OCI-LY1 (cell line): Measurements from ENCODE around the gene ATN1.

ENCODE experiments used
- CTCF ChIP-seq: fragments of 200-600 bp; sonication (generic), shearing (Covaris generic); IDR thresholded peaks from 2 replicates; pipeline ENCODE4 v1.5.1; 2017; ENCODE audit warnings: mild to moderate bottlenecking, antibody characterized with exemption, low read length, moderate library complexity, mixed read lengths
- EZH2 ChIP-seq: fragments of 200-600 bp; sonication (generic), shearing (Covaris generic); IDR thresholded peaks from 2 replicates; pipeline ENCODE4 v1.8.0; 2017; ENCODE audit warnings: borderline replicate concordance, mixed run types, mild to moderate bottlenecking, antibody characterized with exemption, low read length, moderate library complexity, mixed read lengths

DNA sequence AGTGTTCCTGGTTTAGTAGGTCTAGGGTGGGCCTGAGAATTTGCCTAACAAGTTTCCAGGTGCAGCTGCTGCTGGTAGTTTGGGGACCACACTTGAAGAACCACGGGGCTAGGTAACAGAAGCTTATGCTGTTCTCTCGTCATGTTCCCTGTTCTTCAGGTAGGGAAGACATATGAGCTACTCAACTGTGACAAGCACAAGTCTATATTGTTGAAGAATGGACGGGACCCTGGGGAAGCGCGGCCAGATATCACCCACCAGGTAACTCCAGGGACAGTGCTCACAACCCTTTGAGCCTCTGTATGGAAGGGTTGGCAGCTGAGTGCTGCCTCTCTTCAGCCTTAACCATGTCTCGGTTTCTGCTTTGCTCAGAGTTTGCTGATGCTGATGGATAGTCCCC is 46.4 kb downstream of the ATN1 start:
- TF ChIP-seq CTCF = no peak
- no peak for TF ChIP-seq EZH2
